Uterus (tissue), 2 donors: ENCODE results near the gene CHCHD2.

Experiments
- POLR2A ChIP-seq, 2 donors: fragments of 450-650 bp; IDR thresholded peaks; one replicate each; pipeline ENCODE4 v1.6.1; 2016; ENCODE audit warnings: antibody characterized with exemption in 2 of 2, mild to moderate bottlenecking in 1 of 2, moderate library complexity in 1 of 2
- TF ChIP-seq, protein P1 (sequence below), 4 experiments: fragments of 200-600 bp in 2 of 4; fragments of 450-650 bp in 2 of 4; sonication (generic) in 2 of 4; IDR thresholded peaks; one replicate each; pipeline ENCODE4 v1.5.1; 2016 to 2019; ENCODE audit warnings: antibody characterized with exemption in 4 of 4, mild to moderate bottlenecking in 2 of 4, moderate library complexity in 1 of 4

DNA sequence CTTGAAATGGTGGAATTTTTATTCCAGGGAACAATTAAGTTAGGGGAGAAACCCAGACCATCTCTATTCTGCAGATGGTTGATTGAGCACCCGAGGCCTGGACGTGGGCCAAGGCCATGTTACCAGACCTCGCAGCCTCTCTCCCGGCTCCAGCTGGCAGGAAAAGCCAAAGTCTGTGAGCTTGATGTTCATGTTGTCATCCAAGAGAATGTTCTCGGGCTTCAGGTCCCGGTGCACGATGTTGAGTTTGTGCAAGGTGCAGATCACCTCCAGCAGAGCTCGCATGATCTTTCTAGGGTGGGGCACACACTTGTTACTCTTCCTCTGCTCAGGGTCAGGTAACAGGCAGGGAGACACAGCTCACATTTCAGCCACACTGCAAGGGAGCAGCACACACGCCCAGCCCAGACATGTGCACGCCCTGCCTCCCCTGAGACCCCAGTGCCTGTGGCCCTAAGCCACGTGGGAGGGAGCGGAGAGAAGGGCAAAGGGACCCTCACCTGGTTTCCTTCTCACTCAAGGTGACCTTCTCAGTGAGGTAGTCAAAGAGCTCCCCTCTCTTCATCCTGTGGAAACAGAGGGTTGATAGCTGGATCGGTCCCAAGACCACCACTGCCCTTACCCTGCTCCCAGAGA is 23.0 kb downstream of the CHCHD2 start:
- TF ChIP-seq, protein P1, sequence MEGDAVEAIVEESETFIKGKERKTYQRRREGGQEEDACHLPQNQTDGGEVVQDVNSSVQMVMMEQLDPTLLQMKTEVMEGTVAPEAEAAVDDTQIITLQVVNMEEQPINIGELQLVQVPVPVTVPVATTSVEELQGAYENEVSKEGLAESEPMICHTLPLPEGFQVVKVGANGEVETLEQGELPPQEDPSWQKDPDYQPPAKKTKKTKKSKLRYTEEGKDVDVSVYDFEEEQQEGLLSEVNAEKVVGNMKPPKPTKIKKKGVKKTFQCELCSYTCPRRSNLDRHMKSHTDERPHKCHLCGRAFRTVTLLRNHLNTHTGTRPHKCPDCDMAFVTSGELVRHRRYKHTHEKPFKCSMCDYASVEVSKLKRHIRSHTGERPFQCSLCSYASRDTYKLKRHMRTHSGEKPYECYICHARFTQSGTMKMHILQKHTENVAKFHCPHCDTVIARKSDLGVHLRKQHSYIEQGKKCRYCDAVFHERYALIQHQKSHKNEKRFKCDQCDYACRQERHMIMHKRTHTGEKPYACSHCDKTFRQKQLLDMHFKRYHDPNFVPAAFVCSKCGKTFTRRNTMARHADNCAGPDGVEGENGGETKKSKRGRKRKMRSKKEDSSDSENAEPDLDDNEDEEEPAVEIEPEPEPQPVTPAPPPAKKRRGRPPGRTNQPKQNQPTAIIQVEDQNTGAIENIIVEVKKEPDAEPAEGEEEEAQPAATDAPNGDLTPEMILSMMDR (IDR thresholded peaks at IDR 0.05): no peak
- TF ChIP-seq POLR2A (IDR thresholded peaks at IDR 0.05): no peak
